Effector memory CD8-positive, alpha-beta T cell (primary cell): ENCODE results near the gene FSD2.
"Not testable (repeated sequence)": the region's sequence is repeated elsewhere in the genome, so short reads cannot be mapped to it uniquely, and the experiment has no call there.

Experiments used
- ATAC-seq: fragments of 150-1000 bp; cut with Tn5 transposase; replicated peaks from 2 replicates; pipeline ENCODE4 v1.10.0; 2021; ENCODE audit warnings: mild to moderate bottlenecking, moderate library complexity
- DNase-seq, 3 experiments: peaks; one replicate each; pipeline ENCODE4 v3.0.0; 2021
- H3K27ac Mint-ChIP-seq, 2 donors: one replicate each; pipeline ENCODE4 v1.8.0; 2022; ENCODE audit warnings: mild to moderate bottlenecking in 2 of 2, mixed read lengths in 2 of 2, moderate library complexity in 2 of 2
- H3K27me3 Mint-ChIP-seq, 2 donors: one replicate each; pipeline ENCODE4 v1.8.0; 2022; ENCODE audit warnings: mixed read lengths in 2 of 2
- H3K36me3 Mint-ChIP-seq: one replicate; pipeline ENCODE4 v1.8.0; 2022; ENCODE audit warnings: mild to moderate bottlenecking, moderate library complexity, mixed read lengths; ENCODE audit not compliant: insufficient read depth
- H3K4me1 Mint-ChIP-seq, 2 donors: one replicate each; pipeline ENCODE4 v1.8.0; 2022; ENCODE audit warnings: low read depth in 2 of 2, mixed read lengths in 2 of 2
- H3K4me3 Mint-ChIP-seq, 2 donors: one replicate each; pipeline ENCODE4 v1.8.0; 2022; ENCODE audit warnings: mild to moderate bottlenecking in 2 of 2, mixed read lengths in 2 of 2, moderate library complexity in 2 of 2
- H3K9me3 Mint-ChIP-seq, 2 donors: one replicate each; pipeline ENCODE4 v1.8.0; 2022; ENCODE audit warnings: mixed read lengths in 2 of 2

Gene FSD2

DNA sequence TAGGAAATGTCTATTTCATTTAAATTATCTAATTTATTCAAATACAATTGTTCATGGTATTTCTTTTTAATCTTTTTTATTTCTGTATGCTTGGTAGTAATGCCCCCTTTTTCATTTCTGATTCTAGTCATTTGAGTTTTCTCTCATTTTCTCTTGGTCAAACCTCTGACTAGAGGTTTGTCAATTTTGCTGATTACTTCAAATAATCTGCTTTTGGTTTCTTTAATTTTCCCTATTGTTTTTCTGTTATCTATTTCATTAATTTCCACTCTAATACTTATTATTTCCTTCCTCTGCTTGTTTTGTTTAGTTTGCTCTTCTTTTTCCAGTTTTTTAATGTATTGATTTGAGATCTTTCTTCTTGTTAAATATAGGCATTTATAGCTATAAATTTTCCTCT, 12.1 kb downstream of the FSD2 start:
- peaks cover under 1 to 5% of the 10 kb centered on the region in 2 donors for H3K27me3 Mint-ChIP-seq
- no peak for ATAC-seq
- H3K9me3 Mint-ChIP-seq, result no peaks in the 10 kb centered on the region
- DNase-seq, result no peak
- no peak overlapping the region for H3K4me3 Mint-ChIP-seq
- no peak overlapping the region for H3K27ac Mint-ChIP-seq
- H3K36me3 Mint-ChIP-seq, result no peaks in the 10 kb centered on the region
- H3K4me1 Mint-ChIP-seq, result no peaks in the 10 kb centered on the region

DNA sequence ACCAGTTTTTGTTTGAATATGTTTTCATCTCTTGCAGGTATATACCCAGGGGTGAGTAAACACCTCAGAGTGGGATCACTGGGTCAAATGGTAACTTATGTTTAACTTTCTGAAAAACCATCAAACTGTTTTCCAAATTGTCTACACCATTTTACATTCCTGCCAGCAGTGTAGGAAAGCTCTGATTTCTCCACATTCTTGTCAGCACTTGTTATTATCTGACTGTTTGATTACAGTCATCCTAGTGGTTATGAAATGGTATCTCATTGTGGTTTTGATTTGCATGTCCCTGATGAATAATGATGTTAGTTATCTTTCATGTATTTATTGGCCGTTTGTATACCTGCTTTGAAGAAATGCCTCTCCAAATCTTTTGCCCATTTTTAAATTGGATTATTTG, 13.8 kb downstream of the FSD2 start:
- Mint-ChIP-seq H3K4me3 (no peak overlapping the region), H3K27me3 (no peaks in the 10 kb centered on the region), H3K36me3 (no peaks in the 10 kb centered on the region), H3K9me3 (no peaks in the 10 kb centered on the region), H3K27ac (no peak overlapping the region), H3K4me1 (peaks cover 0 to 1% of the 10 kb centered on the region in 2 donors)
- DNase-seq (no peak), ATAC-seq (no peak)

DNA sequence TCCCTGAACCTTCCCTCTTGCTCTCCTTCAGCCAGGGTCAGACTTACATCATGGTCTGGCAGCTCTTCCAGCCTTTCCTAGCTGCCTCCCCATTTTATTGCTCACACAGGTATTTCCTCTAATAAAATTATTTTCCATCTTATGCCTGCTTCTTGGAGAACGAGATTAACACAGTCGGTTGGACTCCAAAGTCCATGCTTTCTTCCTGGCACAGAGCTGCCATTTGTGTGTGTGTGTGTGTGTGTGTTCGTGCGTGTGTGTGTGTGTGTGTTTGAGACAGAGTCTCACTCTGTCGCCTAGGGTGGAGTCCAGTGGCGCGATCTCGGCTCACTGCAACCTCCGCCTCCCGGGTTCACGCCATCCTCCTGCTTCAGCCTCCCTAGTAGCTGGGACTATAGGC, 15.5 kb downstream of the FSD2 start:
- ATAC-seq, result no peak
- no peaks in the 10 kb centered on the region for H3K27me3 Mint-ChIP-seq
- no peak for DNase-seq
- H3K36me3 Mint-ChIP-seq, result no peaks in the 10 kb centered on the region
- H3K9me3 Mint-ChIP-seq, result no peaks in the 10 kb centered on the region
- H3K4me1 Mint-ChIP-seq, result peaks cover 0 to 1% of the 10 kb centered on the region in 2 donors
- no peak overlapping the region for H3K4me3 Mint-ChIP-seq
- no peak overlapping the region for H3K27ac Mint-ChIP-seq

DNA sequence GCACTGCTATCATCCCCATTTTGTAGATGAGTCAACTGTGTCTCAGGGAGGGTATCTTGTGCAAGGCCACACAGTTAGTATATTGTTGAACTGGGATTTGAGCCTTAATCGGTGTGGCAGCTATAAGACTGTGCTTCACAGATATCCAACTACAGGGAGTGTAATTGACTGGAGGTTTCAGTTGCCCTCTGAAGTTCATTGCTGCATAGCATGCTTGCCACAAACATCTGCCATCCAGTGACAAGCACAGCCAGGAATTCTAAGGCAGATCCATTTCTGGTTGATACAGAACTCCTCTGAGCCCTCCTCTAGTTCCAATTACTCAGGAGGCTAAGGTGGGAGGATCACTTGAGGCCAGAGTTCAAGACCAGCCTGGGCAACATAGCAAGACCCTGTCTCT, 16.4 kb downstream of the FSD2 start:
- H3K27me3 Mint-ChIP-seq, result peaks cover 4 to 6% of the 10 kb centered on the region in 2 donors
- H3K36me3 Mint-ChIP-seq, result no peaks in the 10 kb centered on the region
- H3K27ac Mint-ChIP-seq, result no peak overlapping the region
- H3K4me1 Mint-ChIP-seq, result peaks cover 0 to 1% of the 10 kb centered on the region in 2 donors
- H3K4me3 Mint-ChIP-seq, result no peak overlapping the region
- ATAC-seq (no peak), DNase-seq (no peak)
- H3K9me3 Mint-ChIP-seq, result no peaks in the 10 kb centered on the region

GRCh38 chr15:82788496-82788895, 17.4 kb downstream of the FSD2 start:
- H3K36me3 Mint-ChIP-seq, result no peaks in the 10 kb centered on the region
- ATAC-seq, result no peak
- no peaks in the 10 kb centered on the region for H3K9me3 Mint-ChIP-seq
- peaks cover 5 to 16% of the 10 kb centered on the region in 2 donors for H3K27me3 Mint-ChIP-seq
- peaks cover 0 to 1% of the 10 kb centered on the region in 2 donors for H3K4me1 Mint-ChIP-seq
- DNase-seq, result no peak
- H3K27ac Mint-ChIP-seq, result no peak overlapping the region
- H3K4me3 Mint-ChIP-seq, result no peak overlapping the region

- no peaks in the 10 kb centered on the region for H3K4me1 Mint-ChIP-seq
- H3K9me3 Mint-ChIP-seq, result no peaks in the 10 kb centered on the region
- ATAC-seq, result no peak
- peaks cover 5 to 25% of the 10 kb centered on the region in 2 donors for H3K27me3 Mint-ChIP-seq
- H3K4me3 Mint-ChIP-seq, result no peak overlapping the region
- DNase-seq, result no peak
- H3K27ac Mint-ChIP-seq, result no peak overlapping the region
- H3K36me3 Mint-ChIP-seq, result peaks cover 2% of the 10 kb centered on the region
These were observed 24.5 kb downstream of the FSD2 start for GRCh38 chr15:82781349-82781748.

GRCh38 chr15:82778755-82779154, 27.1 kb downstream of the FSD2 start:
- DNase-seq (no peak), ATAC-seq (no peak)
- no peaks in the 10 kb centered on the region for H3K4me1 Mint-ChIP-seq
- no peak overlapping the region for H3K4me3 Mint-ChIP-seq
- H3K27ac Mint-ChIP-seq, result no peak overlapping the region
- no peaks in the 10 kb centered on the region for H3K9me3 Mint-ChIP-seq
- peaks cover 2% of the 10 kb centered on the region for H3K36me3 Mint-ChIP-seq
- peaks cover 0 to 12% of the 10 kb centered on the region in 2 donors for H3K27me3 Mint-ChIP-seq

DNA sequence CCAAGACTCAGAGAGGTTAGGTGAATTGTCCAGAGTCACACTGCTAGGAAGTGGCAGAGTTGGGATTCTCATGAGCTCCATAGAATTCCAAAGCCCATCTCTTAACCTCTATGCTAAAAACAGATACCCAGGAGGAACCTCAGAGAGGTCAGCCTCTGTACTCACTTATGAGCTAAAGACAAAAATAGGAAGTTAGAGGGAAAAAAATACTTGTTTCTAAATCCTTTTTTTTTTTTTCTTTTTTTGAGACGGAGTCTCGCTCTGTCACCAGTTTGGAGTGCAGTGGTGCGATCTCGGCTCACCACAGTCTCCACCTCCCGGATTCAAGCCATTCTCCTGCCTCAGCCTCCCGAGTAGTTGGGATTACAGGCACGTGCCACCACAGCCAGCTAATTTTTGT, 31.4 kb downstream of the FSD2 start:
- H3K27ac Mint-ChIP-seq, result no peak overlapping the region

DNA sequence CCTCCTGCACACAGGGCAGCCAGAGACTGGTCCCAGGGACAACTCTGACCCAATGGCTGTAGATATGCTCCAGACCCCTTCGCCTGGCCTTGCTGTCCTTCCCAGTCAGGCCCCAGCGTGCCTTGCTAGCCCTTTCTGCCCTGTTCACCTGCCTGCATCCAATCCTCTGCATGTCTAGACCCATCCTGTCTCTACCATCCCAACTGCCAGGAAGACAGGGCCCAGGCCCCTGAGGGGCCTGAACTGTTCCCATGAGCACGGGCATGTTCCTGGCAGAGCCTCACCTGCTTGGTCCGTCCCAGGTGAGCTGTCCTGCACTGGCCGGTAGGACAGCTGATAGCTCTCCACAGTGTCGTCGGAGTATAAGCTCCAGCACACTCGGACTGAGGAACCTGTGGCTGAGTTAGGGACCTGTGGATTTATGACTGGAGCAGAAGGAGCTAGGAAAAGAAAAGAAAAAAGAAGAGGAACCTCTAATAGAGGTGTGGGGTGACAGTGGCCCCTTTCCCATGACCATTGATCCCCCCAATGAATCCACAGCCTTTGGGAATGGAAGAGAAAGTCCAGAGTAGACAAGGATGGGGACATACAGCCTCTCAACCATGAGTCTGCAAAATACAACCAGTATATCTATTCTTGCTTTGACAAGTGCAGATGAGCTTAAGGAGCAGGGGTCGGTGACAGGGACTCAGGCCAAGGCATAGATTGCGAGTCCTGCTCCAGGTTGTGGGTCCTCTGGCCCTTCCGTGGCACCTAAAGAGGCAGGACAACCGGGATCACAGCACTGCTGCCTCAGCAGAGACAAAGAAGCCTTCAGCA, 33.9 kb downstream of the FSD2 start:
- Mint-ChIP-seq H3K27me3 (peaks cover 0 to 16% of the 10 kb centered on the region in 2 donors), H3K27ac (peak overlapping the region in 1 of 2 donors; percentile 21), H3K36me3 (no peaks in the 10 kb centered on the region), H3K4me3 (no peak overlapping the region), H3K9me3 (no peaks in the 10 kb centered on the region), H3K4me1 (peaks cover 0 to under 1% of the 10 kb centered on the region in 2 donors)
- no peak for DNase-seq
- ATAC-seq, result no peak

More for the DNA sequence above, 31.4 kb downstream of the FSD2 start:
- no peaks in the 10 kb centered on the region for H3K36me3 Mint-ChIP-seq
- no peaks in the 10 kb centered on the region for H3K9me3 Mint-ChIP-seq
- peaks cover 0 to 16% of the 10 kb centered on the region in 2 donors for H3K27me3 Mint-ChIP-seq
- ATAC-seq (no peak), DNase-seq (no peak)
- no peak overlapping the region for H3K4me3 Mint-ChIP-seq
- H3K4me1 Mint-ChIP-seq, result no peaks in the 10 kb centered on the region

- peaks cover 3% of the 10 kb centered on the region for H3K36me3 Mint-ChIP-seq
- DNase-seq (no peak), ATAC-seq (no peak)
- H3K4me3 Mint-ChIP-seq, result no peak overlapping the region
- peaks cover 0 to 16% of the 10 kb centered on the region in 2 donors for H3K27me3 Mint-ChIP-seq
- H3K27ac Mint-ChIP-seq, result no peak overlapping the region
- H3K4me1 Mint-ChIP-seq, result peaks cover 0 to 3% of the 10 kb centered on the region in 2 donors
- no peaks in the 10 kb centered on the region for H3K9me3 Mint-ChIP-seq
These were observed 37.3 kb downstream of the FSD2 start for GRCh38 chr15:82768414-82769054.

- no peak for DNase-seq
- H3K27me3 Mint-ChIP-seq, result peaks cover 0 to 10% of the 10 kb centered on the region in 2 donors
- no peak overlapping the region for H3K4me3 Mint-ChIP-seq
- H3K4me1 Mint-ChIP-seq, result peaks cover 0 to 3% of the 10 kb centered on the region in 2 donors
- H3K9me3 Mint-ChIP-seq, result no peaks in the 10 kb centered on the region
- H3K27ac Mint-ChIP-seq, result peak overlapping the region in 1 of 2 donors; percentile 2
- peaks cover 3% of the 10 kb centered on the region for H3K36me3 Mint-ChIP-seq
- no peak for ATAC-seq
These were observed 38.6 kb downstream of the FSD2 start for GRCh38 chr15:82767163-82767829.

DNA sequence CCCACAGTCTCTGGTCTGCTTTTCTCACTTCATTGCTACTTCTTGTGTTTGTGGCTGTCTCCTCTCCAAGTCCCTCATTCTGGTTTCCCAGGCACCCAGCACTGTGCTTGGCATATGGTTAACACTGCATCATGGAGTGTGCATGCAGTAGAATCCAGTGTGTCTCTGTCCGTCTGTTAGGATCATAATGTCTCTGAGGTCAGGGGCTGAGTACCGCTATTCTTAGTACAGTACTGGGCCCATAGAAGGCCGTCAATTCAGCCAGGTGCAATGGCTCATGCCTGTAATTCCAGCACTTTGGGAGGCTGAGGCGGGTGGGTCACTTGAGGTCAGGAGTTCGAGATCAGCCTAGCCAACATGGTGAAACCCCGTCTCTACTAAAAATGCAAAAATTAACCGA, 39.7 kb downstream of the FSD2 start:
- not testable (repeated sequence) for H3K9me3 Mint-ChIP-seq, ATAC-seq, H3K4me3 Mint-ChIP-seq, H3K27ac Mint-ChIP-seq, H3K27me3 Mint-ChIP-seq, DNase-seq, H3K36me3 Mint-ChIP-seq, H3K4me1 Mint-ChIP-seq

GRCh38 chr15:82764740-82765139, 41.1 kb downstream of the FSD2 start:
- H3K36me3 Mint-ChIP-seq, result peaks cover 3% of the 10 kb centered on the region
- no peak for ATAC-seq
- H3K4me1 Mint-ChIP-seq, result peaks cover 3 to 8% of the 10 kb centered on the region in 2 donors
- no peak for DNase-seq
- no peaks in the 10 kb centered on the region for H3K9me3 Mint-ChIP-seq
- peak overlapping the region in 1 of 2 donors; percentile 77 for H3K27ac Mint-ChIP-seq
- H3K27me3 Mint-ChIP-seq, result no peaks in the 10 kb centered on the region
- no peak overlapping the region for H3K4me3 Mint-ChIP-seq
